Measurements from ENCODE around the gene ACER3.
A peak's percentile ranks its signal among the peaks of the same experiment; 100 is the strongest.
"Not testable (repeated sequence)": the region's sequence is repeated elsewhere in the genome, so short reads cannot be mapped to it uniquely, and the experiment has no call there.

The ACER3 gene

DNA sequence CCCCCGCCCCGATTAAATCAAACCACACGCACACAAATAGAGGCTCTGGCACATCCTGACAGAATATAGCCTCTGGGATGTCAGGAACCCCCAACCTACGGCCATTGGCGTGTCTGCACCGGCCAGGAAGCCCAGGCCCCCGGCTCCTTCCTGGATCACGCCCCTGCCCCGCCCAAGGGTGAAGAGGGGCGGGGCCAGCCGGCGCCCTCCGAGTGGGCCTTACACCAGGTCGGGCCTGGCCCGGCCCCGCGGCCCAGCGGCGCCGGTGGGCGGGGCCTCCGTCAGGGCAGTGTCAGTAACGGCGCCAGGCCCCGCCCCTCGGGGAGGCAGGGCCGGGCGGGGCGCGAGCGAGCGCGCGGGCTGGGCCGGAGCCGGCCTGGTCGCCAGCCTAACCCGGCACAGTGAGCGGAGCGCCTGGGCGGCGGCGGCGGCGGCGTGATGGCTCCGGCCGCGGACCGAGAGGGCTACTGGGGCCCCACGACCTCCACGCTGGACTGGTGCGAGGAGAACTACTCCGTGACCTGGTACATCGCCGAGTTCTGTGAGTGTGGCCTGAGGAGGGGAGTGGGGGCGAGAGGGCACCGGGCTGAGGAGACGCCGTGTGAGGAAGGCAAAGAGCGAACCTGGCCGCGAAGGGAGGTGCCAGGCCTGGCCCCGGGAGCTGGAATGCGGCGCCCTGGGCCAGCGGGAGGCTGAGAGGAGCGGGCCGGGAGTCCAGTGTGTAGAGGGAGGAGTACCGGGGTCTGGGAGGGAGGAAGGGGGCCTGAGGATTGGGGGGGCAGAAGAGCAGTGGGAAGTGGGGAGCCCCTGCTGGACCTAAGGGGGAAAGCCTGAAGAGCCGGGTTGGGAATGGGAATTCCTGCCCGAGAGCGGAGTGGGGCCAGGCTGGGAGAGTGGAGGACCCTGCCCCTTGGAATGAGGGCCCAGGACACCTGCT lies at the start of gene ACER3:
Gene ACER3, plus strand, starts transcription at position 380 of the 937 bp plus-strand sequence. Its CDS starts 59 bp downstream, at position 439.
- DNase-seq (ENCODE audit: low read depth in 2 of 2) = peak; percentile 78 to 88

DNA sequence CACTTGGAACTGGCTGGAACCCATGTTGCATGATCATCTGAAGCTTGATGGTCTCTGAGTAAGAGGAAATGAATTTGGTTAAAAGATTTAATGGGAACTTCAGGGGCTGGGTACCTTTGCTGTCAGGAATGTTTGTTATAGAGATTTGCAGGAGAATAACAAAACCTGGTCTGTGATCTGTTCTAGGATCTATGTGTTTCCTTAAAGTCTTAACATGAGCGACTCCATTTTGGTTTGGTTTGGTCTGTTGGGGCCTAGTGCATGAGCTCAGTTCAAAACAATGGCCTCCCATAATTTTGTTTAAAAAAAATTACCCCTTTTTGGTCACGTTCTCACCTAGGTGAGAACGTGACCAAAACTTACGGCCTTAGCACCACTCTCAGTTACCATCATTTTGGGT lies 49.5 kb upstream of the ACER3 start:
- no peak for DNase-seq (ENCODE audit: low read depth in 2 of 2)

DNA sequence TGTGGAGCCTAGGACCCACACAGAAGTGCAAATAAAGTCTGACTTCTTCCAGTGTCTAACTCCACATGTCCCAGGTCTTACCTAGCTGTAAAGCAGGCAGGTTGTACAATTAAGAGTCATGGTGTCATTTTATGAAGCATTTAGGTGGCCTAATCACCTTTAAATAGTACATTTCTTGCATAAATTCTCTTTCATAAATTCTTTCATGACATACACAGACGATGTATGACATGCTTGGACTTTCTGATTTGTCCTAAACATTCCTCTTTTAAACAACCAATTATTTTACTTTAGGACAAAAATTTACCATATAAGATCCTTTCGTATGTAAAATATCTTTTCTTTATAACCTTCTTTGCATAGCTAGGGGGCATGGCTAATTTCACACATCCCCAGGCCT lies 46.3 kb upstream of the ACER3 start:
- DNase-seq (ENCODE audit: low read depth in 2 of 2) = no peak

DNA sequence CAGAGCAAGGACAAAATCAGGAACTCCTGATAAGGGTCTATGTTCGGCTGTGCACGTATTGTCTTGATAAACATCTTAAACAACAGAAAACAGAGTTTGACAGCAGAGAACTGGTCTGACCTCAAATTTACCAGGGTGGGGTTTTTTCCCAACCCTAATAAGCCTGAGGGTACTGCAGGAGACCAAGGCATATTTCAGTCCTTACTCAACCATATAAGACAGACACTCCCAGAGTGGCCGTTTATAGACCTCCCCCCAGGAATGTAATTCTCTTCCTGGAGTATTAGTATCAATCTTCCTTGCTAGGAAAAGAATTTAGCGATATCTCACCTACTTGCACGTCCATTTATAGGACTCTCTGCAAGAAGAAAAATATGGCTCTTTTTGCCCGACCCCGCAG lies 45.0 kb upstream of the ACER3 start:
- not testable (repeated sequence) for DNase-seq (ENCODE audit: low read depth in 2 of 2)

DNA sequence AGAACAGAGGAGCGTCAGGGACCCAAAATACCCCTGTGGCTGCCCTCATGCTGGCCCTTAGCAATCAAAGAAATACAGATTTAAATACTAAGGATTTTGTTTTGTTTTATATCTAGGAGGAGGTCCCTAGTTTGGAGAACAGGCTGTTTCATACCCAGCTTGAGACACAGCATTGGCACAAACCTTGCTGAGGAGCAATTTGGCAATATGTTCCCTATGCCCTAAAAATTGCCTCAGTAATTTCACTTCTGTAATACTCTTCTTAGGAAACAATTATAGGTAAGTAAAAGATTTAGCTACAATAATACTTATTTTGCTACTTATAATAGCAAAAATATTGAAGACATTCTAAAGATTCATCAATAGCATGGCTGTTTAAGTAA lies 40.5 kb upstream of the ACER3 start:
- DNase-seq (ENCODE audit: low read depth in 2 of 2) = no peak

DNA sequence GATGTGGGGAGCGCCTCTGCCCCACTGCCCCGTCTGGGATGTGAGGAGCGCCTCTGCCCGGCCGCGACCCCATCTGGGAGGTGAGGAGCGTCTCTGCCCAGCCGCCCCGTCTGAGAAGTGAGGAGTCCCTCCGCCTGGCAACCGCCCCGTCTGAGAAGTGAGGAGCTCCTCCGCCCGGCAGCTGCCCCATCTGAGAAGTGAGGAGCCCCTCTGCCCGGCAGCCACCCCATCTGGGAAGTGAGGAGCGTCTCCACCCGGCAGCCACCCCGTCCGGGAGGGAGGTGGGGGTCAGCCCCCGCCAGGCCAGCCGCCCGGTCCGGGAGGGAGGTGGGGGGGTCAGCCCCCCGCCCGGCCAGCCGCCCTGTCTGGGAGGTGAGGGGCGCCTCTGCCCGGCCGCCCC lies 39.3 kb upstream of the ACER3 start:
- DNase-seq (ENCODE audit: low read depth in 2 of 2) = not testable (repeated sequence)

DNA sequence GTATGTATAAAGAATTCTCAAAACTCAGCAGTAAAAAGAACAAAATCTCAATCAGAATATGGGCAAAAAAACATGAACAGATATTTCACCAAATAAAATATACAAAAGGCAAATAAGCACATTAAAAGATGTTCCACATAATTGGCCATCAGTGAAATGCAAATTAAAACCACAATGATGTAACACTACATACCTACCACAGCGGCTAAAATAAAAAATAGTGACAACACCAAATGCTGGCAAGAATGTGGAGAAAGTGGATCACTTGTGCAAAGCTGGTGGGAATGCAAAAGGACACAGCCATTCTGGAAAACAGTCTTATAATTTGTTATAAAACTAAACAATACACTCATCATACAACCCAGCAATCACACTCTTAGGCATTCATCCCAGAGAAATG lies 38.3 kb upstream of the ACER3 start:
- DNase-seq (ENCODE audit: low read depth in 2 of 2) = no peak

DNA sequence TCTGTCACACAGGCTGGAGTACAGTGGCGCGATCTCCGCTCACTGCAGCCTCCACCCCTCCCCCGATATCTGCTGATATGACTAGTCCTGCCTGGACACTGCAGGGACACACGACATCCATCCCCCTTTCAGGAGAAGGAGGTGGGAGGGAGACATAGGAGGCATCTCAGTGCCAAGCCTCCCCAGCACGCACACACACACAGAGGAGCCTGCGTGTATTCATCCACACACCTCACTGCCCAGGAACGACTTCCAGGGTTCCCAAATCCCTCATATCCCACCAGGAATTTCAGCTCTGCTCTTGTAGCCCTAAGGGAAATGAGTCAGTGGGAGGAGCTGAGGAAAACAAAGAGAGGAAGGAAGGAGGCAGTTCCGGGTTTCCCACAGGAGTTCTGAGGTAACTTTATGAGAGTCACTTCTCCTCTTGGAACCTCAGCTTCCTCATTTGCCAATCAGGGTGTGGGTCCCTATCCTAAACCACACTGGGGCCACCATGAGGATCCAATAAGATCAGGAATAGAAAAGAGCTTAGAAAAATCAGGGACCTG lies 37.2 kb upstream of the ACER3 start:
- no peak for DNase-seq (ENCODE audit: low read depth in 2 of 2)

DNA sequence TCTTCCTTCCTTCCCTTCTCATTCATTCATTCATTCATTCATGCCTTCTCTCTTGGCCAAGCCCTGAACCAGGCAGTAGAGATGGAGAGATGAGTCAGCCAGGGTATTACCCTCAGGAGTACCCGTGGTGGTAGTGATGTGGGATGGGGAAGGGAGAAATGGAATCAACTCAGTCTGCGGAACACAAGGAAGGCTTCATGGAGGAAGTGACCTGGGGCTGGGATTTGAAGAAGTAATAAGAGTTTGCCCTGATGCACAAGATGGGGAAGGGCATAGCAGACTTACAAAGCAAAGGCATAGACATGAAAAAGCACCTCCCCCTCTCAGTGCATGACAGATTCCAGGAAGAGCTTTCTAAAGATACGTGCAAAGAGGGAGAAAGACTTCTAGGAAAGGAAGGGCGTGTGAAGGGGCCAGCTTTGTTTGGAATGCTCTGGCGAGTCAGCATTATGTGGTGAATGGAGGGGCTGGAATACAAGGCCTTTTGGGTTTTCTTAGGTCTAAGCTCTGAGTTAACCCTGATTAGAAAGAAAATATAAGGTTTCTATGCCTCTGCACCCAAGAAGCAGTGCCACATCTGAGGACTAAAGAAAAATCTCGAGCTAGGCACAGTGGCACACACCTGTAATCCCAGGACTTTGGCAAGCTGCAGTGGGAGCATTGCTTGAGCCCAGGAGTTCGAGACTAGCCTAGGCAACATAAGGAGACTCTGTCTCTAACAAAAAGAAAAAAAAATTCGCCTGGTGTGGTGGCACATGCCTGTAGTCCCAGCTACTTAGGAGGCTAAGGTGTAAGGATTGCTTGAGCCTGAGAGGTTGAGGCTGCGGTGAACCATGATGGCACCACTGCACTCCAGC lies 36.4 kb upstream of the ACER3 start:
- DNase-seq (ENCODE audit: low read depth in 2 of 2) = no peak

DNA sequence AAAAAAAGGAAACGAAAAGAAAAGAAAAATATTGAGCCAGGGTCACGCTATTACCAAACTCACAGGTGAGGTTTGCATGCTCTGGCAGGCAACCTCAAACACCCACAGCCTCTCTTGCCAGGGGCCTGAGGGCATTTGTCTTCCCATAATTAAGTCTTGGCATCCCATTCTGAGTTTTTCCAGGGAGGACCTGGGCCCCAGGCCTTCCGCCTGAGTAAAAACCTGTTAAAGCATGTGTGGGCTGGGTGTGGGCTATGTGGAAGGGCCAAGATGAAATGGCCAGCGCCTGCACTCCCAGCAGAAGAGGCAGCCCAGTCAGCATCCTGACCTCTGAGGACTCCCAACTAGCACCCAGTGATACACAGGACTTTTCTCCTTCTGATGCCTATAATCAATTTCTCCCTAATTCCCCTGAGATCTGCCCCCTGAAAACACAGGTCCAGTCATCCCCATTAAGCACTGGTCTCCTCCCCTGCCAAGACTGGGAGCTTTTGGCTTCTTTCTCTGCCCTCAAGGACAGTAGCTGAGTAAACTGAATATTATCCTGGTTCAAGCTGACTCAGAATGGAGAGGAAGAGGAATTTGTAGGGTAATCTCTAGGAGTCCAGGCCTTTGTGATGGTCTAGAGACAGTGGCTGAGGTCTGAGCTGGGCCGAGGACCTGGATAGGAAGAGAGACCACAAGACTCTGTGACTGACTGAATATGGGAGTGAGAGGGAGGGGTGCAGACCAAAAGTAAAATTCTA lies 35.6 kb upstream of the ACER3 start:
- no peak for DNase-seq (ENCODE audit: low read depth in 2 of 2)

DNA sequence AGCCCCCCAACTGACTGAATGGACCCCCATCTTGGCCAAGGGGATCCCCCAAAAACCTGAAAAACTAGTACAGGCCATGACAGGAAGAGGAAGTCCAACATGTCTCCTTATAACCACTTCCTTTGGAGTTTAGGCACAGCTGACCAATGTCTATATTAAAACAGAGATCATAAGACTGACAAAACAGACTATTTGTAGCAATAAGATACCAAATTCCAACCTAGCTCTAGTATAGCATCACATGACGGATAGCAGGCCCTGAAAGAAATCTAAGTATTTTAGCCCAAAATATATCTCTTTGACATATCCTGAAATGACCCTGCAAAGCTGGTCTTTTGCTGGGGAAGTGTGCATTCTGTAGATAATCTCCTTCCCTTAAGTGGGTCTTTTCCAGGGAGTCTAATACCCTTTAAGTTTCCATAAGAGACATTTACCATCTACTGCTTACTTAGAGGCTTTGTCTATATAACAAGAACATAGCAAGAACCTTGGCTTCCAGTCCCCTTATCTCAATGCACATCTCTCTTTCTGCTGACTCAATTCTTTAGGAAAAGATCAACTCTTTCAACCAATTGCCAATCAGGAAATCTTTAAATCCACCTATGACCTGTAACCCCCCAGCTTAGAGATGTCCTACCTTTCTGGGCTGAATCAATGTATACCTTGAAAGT lies 34.9 kb upstream of the ACER3 start:
- DNase-seq (ENCODE audit: low read depth in 2 of 2) = no peak

DNA sequence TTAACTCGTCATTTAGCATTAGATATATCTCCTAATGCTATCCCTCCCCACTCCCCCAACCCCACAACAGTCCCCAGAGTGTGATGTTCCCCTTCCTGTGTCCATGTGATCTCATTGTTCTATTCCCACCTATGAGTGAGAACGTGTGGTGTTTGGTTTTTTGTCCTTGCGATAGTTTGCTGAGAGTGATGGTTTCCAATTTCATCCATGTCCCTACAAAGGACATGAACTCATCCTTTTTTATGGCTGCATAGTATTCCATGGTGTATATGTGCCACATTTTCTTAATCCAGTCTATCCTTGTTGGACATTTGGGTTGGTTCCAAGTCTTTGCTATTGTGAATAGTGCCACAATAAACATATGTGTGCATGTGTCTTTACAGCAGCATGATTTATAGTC lies 34.2 kb upstream of the ACER3 start:
- not testable (repeated sequence) for DNase-seq (ENCODE audit: low read depth in 2 of 2)

DNA sequence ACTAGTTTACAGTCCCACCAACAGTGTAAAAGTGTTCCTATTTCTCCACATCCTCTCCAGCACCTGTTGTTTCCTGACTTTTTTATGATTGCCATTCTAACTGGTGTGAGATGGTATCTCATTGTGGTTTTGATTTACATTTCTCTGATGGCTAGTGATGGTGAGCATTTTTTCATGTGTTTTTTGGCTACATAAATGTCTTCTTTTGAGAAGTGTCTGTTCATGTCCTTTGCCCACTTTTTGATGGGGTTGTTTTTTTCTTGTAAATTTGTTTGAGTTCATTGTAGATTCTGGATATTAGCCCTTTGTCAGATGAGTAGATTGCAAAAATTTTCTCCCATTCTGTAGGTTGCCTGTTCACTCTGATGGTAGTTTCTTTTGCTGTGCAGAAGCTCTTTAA lies 33.7 kb upstream of the ACER3 start:
- not testable (repeated sequence) for DNase-seq (ENCODE audit: low read depth in 2 of 2)

DNA sequence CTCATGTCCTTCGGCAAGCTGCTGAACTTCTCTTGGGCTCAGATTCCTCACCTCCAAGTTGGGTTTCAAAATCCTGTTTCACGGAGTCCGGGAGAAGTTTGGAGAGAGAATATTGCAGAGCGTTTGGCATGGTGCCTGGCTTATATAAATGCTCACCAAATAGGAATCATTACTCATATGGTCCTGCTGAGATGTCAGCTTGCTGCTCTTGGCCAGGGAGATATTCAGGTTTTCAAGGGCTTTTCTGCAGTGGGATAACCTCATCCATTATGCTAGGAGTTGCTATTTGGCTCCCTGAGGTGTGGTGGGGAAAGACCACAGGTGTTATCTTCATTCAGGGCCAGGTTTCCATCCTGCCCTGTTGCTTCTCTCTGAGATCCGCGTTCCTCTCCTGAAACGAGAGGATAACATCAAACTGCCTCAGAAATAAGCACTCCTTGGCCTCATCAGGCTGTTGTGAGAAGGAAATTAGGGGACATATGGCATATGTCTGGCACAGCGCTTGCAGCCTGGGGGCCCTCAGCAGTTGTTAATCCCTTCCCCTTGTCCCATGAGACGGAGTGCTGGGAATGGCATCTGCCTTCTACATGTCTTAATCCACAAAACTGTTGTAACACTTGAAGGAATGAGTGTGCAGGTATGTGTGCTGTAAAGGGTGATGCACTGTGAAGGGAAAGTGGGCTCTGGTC lies 29.9 kb upstream of the ACER3 start:
- DNase-seq (ENCODE audit: low read depth in 2 of 2) = no peak

DNA sequence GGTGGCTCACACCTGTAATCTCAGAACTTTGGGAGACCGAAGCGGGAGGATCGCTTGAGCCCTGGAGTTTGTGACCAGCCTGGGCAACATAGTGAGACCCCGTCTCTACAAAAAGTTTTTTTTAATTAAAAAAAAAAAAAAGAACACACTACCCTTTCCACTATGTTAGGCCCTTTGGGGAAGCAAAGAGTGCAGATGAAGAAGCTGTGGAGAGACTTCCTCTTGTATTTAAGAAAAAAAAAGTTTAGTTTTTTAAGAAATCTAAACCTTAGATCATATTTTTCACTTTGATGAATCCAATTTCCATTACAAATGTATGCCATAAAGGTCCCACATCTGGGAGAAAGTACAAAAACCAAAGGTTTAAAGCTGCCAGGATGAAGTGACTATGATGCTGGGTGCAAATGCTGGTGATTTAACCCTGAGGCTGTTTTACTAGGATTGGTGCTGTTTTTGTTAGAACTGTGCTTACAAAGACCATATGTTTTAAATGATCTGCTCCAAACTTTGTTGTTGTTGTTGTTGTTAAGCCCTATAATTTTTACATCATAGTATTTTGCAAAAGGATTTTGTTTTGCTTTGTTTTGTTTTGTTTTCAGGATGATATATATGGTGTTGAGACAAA lies 28.9 kb upstream of the ACER3 start:
- DNase-seq (ENCODE audit: low read depth in 2 of 2) = no peak

DNA sequence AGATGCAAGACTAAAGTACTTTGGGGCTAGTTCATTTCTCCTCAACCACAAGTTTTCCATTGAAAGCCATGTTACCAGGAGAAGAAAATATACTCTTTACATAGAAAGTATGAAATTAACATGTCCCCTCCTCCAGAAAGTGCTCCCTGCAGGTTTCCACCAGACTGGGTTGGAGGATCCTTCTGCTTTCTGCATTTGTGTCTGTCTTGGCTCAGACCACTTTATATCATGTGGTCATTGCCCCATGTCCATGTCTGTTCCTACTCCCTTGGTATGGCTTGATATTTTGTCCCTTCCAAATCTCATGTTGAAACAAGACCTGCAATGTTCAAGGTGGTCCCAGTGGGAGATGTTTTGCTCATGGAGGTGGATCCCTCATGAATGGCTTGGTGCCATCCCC lies 28.4 kb upstream of the ACER3 start:
- DNase-seq (ENCODE audit: low read depth in 2 of 2) = no peak

DNA sequence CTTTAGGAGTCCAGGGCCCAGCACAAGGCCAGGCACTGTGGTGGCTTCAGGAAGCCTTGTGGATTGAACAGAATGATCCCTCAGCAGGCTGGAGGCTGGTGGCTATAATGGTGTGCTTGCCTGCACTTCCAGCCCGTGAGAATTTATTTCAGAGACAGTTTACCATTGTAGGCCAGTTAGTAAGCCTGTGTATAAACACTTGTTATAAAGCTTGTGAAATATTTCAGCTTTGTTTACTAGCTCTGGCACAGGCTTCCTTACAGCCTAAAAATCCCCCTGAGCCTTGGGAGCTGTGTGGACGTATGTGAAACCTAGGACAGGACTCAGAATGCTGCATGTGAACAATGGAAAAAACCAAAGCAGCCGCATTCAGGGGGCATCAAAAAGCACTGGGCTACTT lies 26.6 kb upstream of the ACER3 start:
- DNase-seq (ENCODE audit: low read depth in 2 of 2) = no peak

DNA sequence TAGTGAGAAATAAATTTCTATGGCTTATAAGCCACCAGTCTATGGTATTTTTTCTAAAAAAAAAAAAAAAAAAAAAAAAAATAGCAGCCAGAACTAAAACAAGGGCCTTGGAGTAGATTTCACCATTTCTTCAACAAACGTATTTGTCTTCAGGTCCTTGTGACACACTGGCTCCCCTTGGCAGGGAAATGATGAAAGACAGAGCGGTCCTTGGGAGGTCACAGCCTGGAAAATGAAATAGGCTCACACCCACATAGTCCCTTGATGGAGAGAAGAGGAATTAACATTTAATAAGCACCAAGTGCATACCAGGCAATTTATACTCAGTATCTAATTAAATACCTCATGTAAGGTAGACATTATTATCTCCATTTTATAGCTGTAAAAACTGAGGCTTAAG lies 25.7 kb upstream of the ACER3 start:
- no peak for DNase-seq (ENCODE audit: low read depth in 2 of 2)

DNA sequence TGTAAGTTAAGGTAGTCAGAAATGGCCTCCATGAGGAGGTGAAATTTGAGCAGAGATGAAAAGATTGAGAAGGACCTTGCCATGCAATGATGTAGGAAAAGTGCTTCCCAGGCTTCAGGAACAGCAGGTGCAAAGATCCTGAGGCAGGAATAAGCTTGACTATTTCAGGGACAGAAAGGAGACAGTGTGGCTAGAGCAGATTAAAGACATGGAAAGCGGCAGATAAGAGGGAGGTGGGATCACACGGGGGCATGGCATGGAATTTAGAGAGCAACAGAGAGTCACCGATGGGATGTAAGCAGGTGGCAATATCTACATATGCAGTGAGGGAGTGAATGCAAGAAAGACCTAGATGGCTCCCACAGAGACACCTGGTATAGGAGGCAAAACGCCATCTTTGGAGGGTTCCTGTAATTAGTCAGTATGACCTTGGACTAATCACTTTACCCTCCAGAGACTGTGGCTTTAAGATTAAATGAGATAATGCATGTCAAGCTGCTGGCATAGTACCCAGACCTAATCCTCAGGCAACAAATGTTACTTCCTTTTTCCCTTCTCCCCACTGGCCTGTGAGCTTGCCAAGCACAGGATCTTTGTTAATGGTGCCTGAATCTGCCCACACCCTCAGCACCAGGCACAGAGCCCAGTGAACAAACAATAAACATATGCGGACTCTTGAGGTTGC lies 24.6 kb upstream of the ACER3 start:
- no peak for DNase-seq (ENCODE audit: low read depth in 2 of 2)

Measured in stimulated activated CD4-positive, alpha-beta T cell treated with anti-CD3 and anti-CD28 coated beads, Interleukin-1b, Interleukin-23, amount 100 ng/mL, for 4 hours (primary cell).